HEK293 (cell line): ENCODE data around the gene SH3GL2.

Experiments
- CTCF ChIA-PET: fragments of 350-600 bp; formaldehyde crosslinking; extraction: SDS; loops from one replicate; lab custom pipeline; 2021; ENCODE audit warnings: antibody characterized with exemption; lab: Yijun Ruan, JAX
- POLR2A ChIA-PET: fragments of 300-600 bp; formaldehyde crosslinking; extraction: SDS; loops from one replicate; lab custom pipeline; 2020; ENCODE audit warnings: antibody characterized with exemption, inconsistent platforms; lab: Yijun Ruan, JAX
- H3K27ac ChIP-seq: fragments of 200-500 bp; sonication (Bioruptor generic); 2 replicates; pipeline ENCODE4 v1.5.1; 2014; ENCODE audit warnings: low read depth, low read length, control low read depth, inconsistent platforms; ENCODE audit errors: extremely low read depth
- H3K36me3 ChIP-seq, 2 experiments: fragments of 200-500 bp in 1 of 2; sonication (Bioruptor generic) in 1 of 2; 1 replicate in 1 of 2; 2 replicates in 1 of 2; pipeline ENCODE4 v1.5.1; 2014 to 2017; ENCODE audit warnings: inconsistent platforms in 2 of 2, low read length in 2 of 2; ENCODE audit not compliant: control insufficient read depth in 2 of 2, insufficient read depth in 1 of 2
- H3K4me1 ChIP-seq: fragments of 200-500 bp; sonication (Bioruptor generic); 2 replicates; pipeline ENCODE4 v1.5.1; 2014; ENCODE audit warnings: mild to moderate bottlenecking, low read length, inconsistent platforms; ENCODE audit not compliant: control insufficient read depth, insufficient read depth
- H3K4me3 ChIP-seq: 2 replicates; pipeline ENCODE4 v1.5.1; 2011; ENCODE audit warnings: low read depth, mild to moderate bottlenecking, control low read depth, low read length, moderate library complexity
- H3K9me3 ChIP-seq: fragments of 200-500 bp; sonication (Bioruptor generic); 2 replicates; pipeline ENCODE4 v1.5.1; 2014; ENCODE audit warnings: low read depth, low read length, inconsistent platforms; ENCODE audit not compliant: control insufficient read depth, insufficient read depth
- HOXD13 ChIP-seq: sonication (generic); formaldehyde crosslinking; IDR thresholded peaks from 2 replicates; pipeline ENCODE4 v1.8.0; 2022; ENCODE audit warnings: missing genetic modification reagents, borderline replicate concordance
- KLF1 ChIP-seq: fragments of 450-650 bp; formaldehyde crosslinking; IDR thresholded peaks from 2 replicates; pipeline ENCODE4 v1.5.1; 2016; ENCODE audit warnings: missing biosample characterization, missing genetic modification characterization
- RBAK ChIP-seq: fragments of 450-650 bp; formaldehyde crosslinking; IDR thresholded peaks from 2 replicates; pipeline ENCODE4 v1.5.1; 2016; ENCODE audit warnings: missing biosample characterization, missing genetic modification characterization
- SALL2 ChIP-seq: fragments of 450-650 bp; formaldehyde crosslinking; IDR thresholded peaks from 2 replicates; pipeline ENCODE4 v1.5.0; 2017; ENCODE audit warnings: missing biosample characterization, mild to moderate bottlenecking, missing genetic modification characterization, borderline replicate concordance
- SCRT2 ChIP-seq: fragments of 450-650 bp; formaldehyde crosslinking; IDR thresholded peaks from 2 replicates; pipeline ENCODE4 v1.5.1; 2016; ENCODE audit warnings: missing biosample characterization, missing genetic modification characterization
- SP7 ChIP-seq: fragments of 450-650 bp; formaldehyde crosslinking; IDR thresholded peaks from 2 replicates; pipeline ENCODE4 v1.5.1; 2016; ENCODE audit warnings: missing biosample characterization, missing genetic modification characterization
- ZBTB11 ChIP-seq: fragments of 450-650 bp; formaldehyde crosslinking; conservative IDR thresholded peaks from 2 replicates; pipeline ENCODE4 v1.5.1; 2016; ENCODE audit warnings: low read depth, missing biosample characterization, missing genetic modification characterization
- ZEB2 ChIP-seq: fragments of 450-650 bp; formaldehyde crosslinking; IDR thresholded peaks from 2 replicates; pipeline ENCODE4 v1.5.1; 2016; ENCODE audit warnings: missing biosample characterization, missing genetic modification characterization
- ZNF148 ChIP-seq: fragments of 450-650 bp; formaldehyde crosslinking; IDR thresholded peaks from 2 replicates; pipeline ENCODE4 v1.5.0; 2017; ENCODE audit warnings: missing biosample characterization, missing genetic modification characterization, borderline replicate concordance
- ZNF174 ChIP-seq: fragments of 450-650 bp; formaldehyde crosslinking; IDR thresholded peaks from 2 replicates; pipeline ENCODE4 v1.5.0; 2017; ENCODE audit warnings: missing biosample characterization, mild to moderate bottlenecking, missing genetic modification characterization
- ZNF324 ChIP-seq: fragments of 450-650 bp; formaldehyde crosslinking; IDR thresholded peaks from 2 replicates; pipeline ENCODE4 v1.5.1; 2016; ENCODE audit warnings: missing biosample characterization, missing genetic modification characterization
- ZNF404 ChIP-seq: fragments of 450-650 bp; formaldehyde crosslinking; IDR thresholded peaks from 2 replicates; pipeline ENCODE4 v1.5.1; 2017; ENCODE audit warnings: missing biosample characterization, missing genetic modification characterization
- ZNF514 ChIP-seq: fragments of 450-650 bp; formaldehyde crosslinking; IDR thresholded peaks from 2 replicates; pipeline ENCODE4 v1.5.1; 2016; ENCODE audit warnings: missing biosample characterization, missing genetic modification characterization
- ZNF518A ChIP-seq: fragments of 450-650 bp; formaldehyde crosslinking; conservative IDR thresholded peaks from 2 replicates; pipeline ENCODE4 v1.5.1; 2016; ENCODE audit warnings: low read depth, missing biosample characterization, missing genetic modification characterization
- ZNF544 ChIP-seq: fragments of 450-650 bp; formaldehyde crosslinking; IDR thresholded peaks from 2 replicates; pipeline ENCODE4 v1.5.0; 2017; ENCODE audit warnings: missing biosample characterization, missing genetic modification characterization
- ZNF555 ChIP-seq: fragments of 450-650 bp; formaldehyde crosslinking; conservative IDR thresholded peaks from 2 replicates; pipeline ENCODE4 v1.5.1; 2017; ENCODE audit warnings: missing biosample characterization, mild to moderate bottlenecking, missing genetic modification characterization, inconsistent platforms
- ZNF600 ChIP-seq: fragments of 450-650 bp; formaldehyde crosslinking; IDR thresholded peaks from 2 replicates; pipeline ENCODE4 v1.5.1; 2016; ENCODE audit warnings: missing biosample characterization, missing genetic modification characterization
- ZNF621 ChIP-seq: fragments of 450-650 bp; formaldehyde crosslinking; IDR thresholded peaks from 2 replicates; pipeline ENCODE4 v1.5.1; 2017; ENCODE audit warnings: missing biosample characterization, missing genetic modification characterization
- ZNF843 ChIP-seq: fragments of 450-650 bp; formaldehyde crosslinking; IDR thresholded peaks from 2 replicates; pipeline ENCODE4 v1.5.1; 2016; ENCODE audit warnings: missing biosample characterization, missing genetic modification characterization
- ZXDB ChIP-seq: fragments of 450-650 bp; formaldehyde crosslinking; IDR thresholded peaks from 2 replicates; pipeline ENCODE4 v1.5.1; 2016; ENCODE audit warnings: missing biosample characterization, missing genetic modification characterization
- TF ChIP-seq, protein P1 (sequence below): fragments of 450-650 bp; formaldehyde crosslinking; IDR thresholded peaks from 2 replicates; pipeline ENCODE4 v1.5.1; 2016; ENCODE audit warnings: missing biosample characterization, missing genetic modification characterization
- TF ChIP-seq, protein P2 (sequence below): fragments of 450-650 bp; formaldehyde crosslinking; IDR thresholded peaks from 2 replicates; pipeline ENCODE4 v1.5.1; 2016; ENCODE audit warnings: missing biosample characterization, missing genetic modification characterization, borderline replicate concordance
- TF ChIP-seq, protein P3 (sequence below): fragments of 450-650 bp; formaldehyde crosslinking; IDR thresholded peaks from 2 replicates; pipeline ENCODE4 v1.5.1; 2016; ENCODE audit warnings: missing biosample characterization, missing genetic modification characterization

Gene SH3GL2

GRCh38 chr9:17630531-17630949, 51.7 kb downstream of the SH3GL2 start (continued):
- TF ChIP-seq ZBTB11 (tag by site-specific recombination): 0 out of 2 replicates have a peak, but pooled peaks have one; percentile 3
- no peak for TF ChIP-seq ZNF621 (tag by site-specific recombination)
- 0 out of 2 replicates have a peak, but pooled peaks have one; percentile 17 for TF ChIP-seq ZNF600 (tag by site-specific recombination)
- TF ChIP-seq ZNF544 (tag by site-specific recombination): no peak
- TF ChIP-seq SP7 (tag by site-specific recombination): peak; percentile 80
- no peak for TF ChIP-seq ZNF148 (tag by site-specific recombination)
- TF ChIP-seq RBAK: no peak
- TF ChIP-seq, protein P1, sequence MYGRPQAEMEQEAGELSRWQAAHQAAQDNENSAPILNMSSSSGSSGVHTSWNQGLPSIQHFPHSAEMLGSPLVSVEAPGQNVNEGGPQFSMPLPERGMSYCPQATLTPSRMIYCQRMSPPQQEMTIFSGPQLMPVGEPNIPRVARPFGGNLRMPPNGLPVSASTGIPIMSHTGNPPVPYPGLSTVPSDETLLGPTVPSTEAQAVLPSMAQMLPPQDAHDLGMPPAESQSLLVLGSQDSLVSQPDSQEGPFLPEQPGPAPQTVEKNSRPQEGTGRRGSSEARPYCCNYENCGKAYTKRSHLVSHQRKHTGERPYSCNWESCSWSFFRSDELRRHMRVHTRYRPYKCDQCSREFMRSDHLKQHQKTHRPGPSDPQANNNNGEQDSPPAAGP: peak; percentile 59; the same call in 1 of the 2 replicates
- peak; percentile 90 for TF ChIP-seq SCRT2 (tag by site-specific recombination)
- peak; percentile 61; the same call in 1 of the 2 replicates for TF ChIP-seq ZNF843 (tag by site-specific recombination)
- TF ChIP-seq ZNF404 (tag by site-specific recombination): no peak
- TF ChIP-seq KLF1: peak; percentile 82
- no peak for TF ChIP-seq ZEB2 (tag by site-specific recombination)
- peak; percentile 91 for TF ChIP-seq HOXD13 (CRISPR knock-in tag)
- no peak for TF ChIP-seq ZNF514 (tag by site-specific recombination)
- TF ChIP-seq ZXDB (tag by site-specific recombination): no peak
- TF ChIP-seq ZNF174 (tag by site-specific recombination): no peak

DNA sequence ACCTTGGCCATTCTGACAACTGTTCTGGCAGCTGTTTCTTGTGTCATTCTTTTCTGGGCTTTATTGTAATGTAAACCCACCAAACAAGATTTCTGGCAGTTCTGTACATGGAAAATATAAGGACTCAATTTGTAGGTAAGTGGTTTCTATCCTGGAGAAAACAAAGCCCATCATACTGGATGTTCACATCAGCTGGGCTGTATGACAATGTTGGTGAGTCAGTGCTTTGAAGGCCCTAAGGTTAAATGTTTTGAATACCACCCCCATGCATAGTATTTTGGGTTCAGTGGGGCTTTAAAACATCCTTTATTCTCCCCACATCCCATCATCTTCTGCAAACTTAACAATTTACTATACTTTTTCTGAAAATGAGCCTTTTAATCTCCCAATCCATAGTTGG, 52.5 kb downstream of the SH3GL2 start:
- H3K9me3 ChIP-seq: no peaks in the 10 kb centered on the region
- CTCF ChIA-PET: no interaction called here
- POLR2A ChIA-PET: no interaction called here
- peaks cover 9% of the 10 kb centered on the region; the same call in 1 of the 2 replicates for H3K4me1 ChIP-seq
- no peak overlapping the region for H3K4me3 ChIP-seq
- no peak overlapping the region for H3K27ac ChIP-seq
- no peaks in the 10 kb centered on the region for H3K36me3 ChIP-seq
- TF ChIP-seq ZNF324 (tag by site-specific recombination) (no peak), SALL2 (tag by site-specific recombination) (no peak), ZNF518A (tag by site-specific recombination) (no peak), ZNF555 (tag by site-specific recombination) (no peak)
- TF ChIP-seq, protein P2, sequence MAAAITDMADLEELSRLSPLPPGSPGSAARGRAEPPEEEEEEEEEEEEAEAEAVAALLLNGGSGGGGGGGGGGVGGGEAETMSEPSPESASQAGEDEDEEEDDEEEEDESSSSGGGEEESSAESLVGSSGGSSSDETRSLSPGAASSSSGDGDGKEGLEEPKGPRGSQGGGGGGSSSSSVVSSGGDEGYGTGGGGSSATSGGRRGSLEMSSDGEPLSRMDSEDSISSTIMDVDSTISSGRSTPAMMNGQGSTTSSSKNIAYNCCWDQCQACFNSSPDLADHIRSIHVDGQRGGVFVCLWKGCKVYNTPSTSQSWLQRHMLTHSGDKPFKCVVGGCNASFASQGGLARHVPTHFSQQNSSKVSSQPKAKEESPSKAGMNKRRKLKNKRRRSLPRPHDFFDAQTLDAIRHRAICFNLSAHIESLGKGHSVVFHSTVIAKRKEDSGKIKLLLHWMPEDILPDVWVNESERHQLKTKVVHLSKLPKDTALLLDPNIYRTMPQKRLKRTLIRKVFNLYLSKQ: no peak
- TF ChIP-seq, protein P3, sequence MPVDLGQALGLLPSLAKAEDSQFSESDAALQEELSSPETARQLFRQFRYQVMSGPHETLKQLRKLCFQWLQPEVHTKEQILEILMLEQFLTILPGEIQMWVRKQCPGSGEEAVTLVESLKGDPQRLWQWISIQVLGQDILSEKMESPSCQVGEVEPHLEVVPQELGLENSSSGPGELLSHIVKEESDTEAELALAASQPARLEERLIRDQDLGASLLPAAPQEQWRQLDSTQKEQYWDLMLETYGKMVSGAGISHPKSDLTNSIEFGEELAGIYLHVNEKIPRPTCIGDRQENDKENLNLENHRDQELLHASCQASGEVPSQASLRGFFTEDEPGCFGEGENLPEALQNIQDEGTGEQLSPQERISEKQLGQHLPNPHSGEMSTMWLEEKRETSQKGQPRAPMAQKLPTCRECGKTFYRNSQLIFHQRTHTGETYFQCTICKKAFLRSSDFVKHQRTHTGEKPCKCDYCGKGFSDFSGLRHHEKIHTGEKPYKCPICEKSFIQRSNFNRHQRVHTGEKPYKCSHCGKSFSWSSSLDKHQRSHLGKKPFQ (tag by site-specific recombination): no peak
